ENCODE measurements around the gene CZIB. TPM values are rescaled to one million over a fixed set of nuclear protein-coding genes. Genes with fewer than 3 reads are reported as not detected.

Gene CZIB
- polyA plus RNA-seq, 2 donors = 42.7 to 44.0 TPM

GRCh38 chr1:53165408-53165961, 54.9 kb downstream of the CZIB start:
- no peak overlapping the region for H3K27ac ChIP-seq (ENCODE audit: low read depth in 2 of 2, low read length in 1 of 2)
- WGBS, 2 donors = 81 to 89% methylated on average over 5 of the region's 5 CpGs
- no peaks in the 10 kb centered on the region for H3K27me3 ChIP-seq (ENCODE audit: control insufficient read depth in 1 of 2, insufficient read depth in 2 of 2, low read length in 2 of 2)
- H3K4me3 ChIP-seq (ENCODE audit: low read depth in 1 of 2, low read length in 2 of 2) = no peak overlapping the region
- H3K4me1 ChIP-seq (ENCODE audit: control insufficient read depth in 2 of 2, insufficient read depth in 2 of 2, low read length in 1 of 2) = no peaks in the 10 kb centered on the region
- H3K36me3 ChIP-seq (ENCODE audit: control insufficient read depth in 2 of 2, insufficient read depth in 2 of 2, low read length in 1 of 2) = no peaks in the 10 kb centered on the region
- no peaks in the 10 kb centered on the region for H3K9me3 ChIP-seq (ENCODE audit: control insufficient read depth in 2 of 2, insufficient read depth in 1 of 2, low read depth in 1 of 2, low read length in 1 of 2)

Other genes with a start within 250 kb of the CZIB start
- gene PODN, start 158.4 kb downstream of the CZIB start, polyA plus RNA-seq = 1 to 10 TPM; 5.0 to 8.3 TPM
- under 1 TPM; 0.05 to 0.10 TPM for gene SLC1A7, start 78.0 kb downstream of the CZIB start, polyA plus RNA-seq
- 10 to 100 TPM in 1 of 2 donors, 1 to 10 TPM in 1; 8.2 to 16.5 TPM for gene CPT2, start 23.8 kb downstream of the CZIB start, polyA plus RNA-seq
- gene MAGOH, start 17.9 kb upstream of the CZIB start, polyA plus RNA-seq = 100 to 1,000 TPM in 1 of 2 donors, 10 to 100 TPM in 1; 77.0 to 117 TPM
- 1 to 10 TPM; 2.7 to 6.9 TPM for gene LRP8, start 107.4 kb upstream of the CZIB start, polyA plus RNA-seq
- gene DMRTB1, start 238.8 kb upstream of the CZIB start, polyA plus RNA-seq = not detected